Mesendoderm (in vitro differentiated cells): Measurements from ENCODE around the gene LZTR1.

Source experiments
- DNase-seq: peaks from one replicate; pipeline ENCODE4 v3.0.0; 2013
- H2AK5ac ChIP-seq: 2 replicates; pipeline ENCODE4 v1.6.1; 2013; ENCODE audit warnings: low read length, inconsistent platforms
- H2BK120ac ChIP-seq: 2 replicates; pipeline ENCODE4 v1.6.1; 2013; ENCODE audit warnings: low read depth, mild to moderate bottlenecking, low read length, moderate library complexity, mixed read lengths
- H2BK15ac ChIP-seq: replicated peaks from 2 replicates; pipeline ENCODE4 v1.6.1; 2013; ENCODE audit warnings: low read depth, mild to moderate bottlenecking, moderate library complexity
- H2BK5ac ChIP-seq: 2 replicates; pipeline ENCODE4 v1.6.1; 2013; ENCODE audit warnings: low read length, inconsistent platforms
- H3K18ac ChIP-seq: 2 replicates; pipeline ENCODE4 v1.6.1; 2013; ENCODE audit warnings: mild to moderate bottlenecking, low read length, mixed read lengths
- H3K23ac ChIP-seq: one replicate; pipeline ENCODE4 v1.6.1; 2013; ENCODE audit warnings: low read length
- H3K27ac ChIP-seq: 2 replicates; pipeline ENCODE4 v1.5.1; 2013; ENCODE audit warnings: low read depth, mild to moderate bottlenecking, inconsistent platforms, low read length, moderate library complexity
- H3K27me3 ChIP-seq: 2 replicates; pipeline ENCODE4 v1.6.1; 2013; ENCODE audit warnings: low read length, control low read depth, mild to moderate bottlenecking, inconsistent platforms; ENCODE audit not compliant: insufficient read depth, poor library complexity
- H3K36me3 ChIP-seq: 2 replicates; pipeline ENCODE4 v1.6.1; 2013; ENCODE audit warnings: low read length, inconsistent platforms; ENCODE audit not compliant: control insufficient read depth, insufficient read depth
- H3K4ac ChIP-seq: one replicate; pipeline ENCODE4 v1.6.1; 2013; ENCODE audit warnings: low read depth, mild to moderate bottlenecking, low read length, moderate library complexity
- H3K4me1 ChIP-seq: 2 replicates; pipeline ENCODE4 v1.6.1; 2013; ENCODE audit warnings: low read depth, low read length, inconsistent platforms; ENCODE audit not compliant: control insufficient read depth
- H3K4me2 ChIP-seq: 2 replicates; pipeline ENCODE4 v1.6.1; 2013; ENCODE audit warnings: low read length
- H3K4me3 ChIP-seq: 2 replicates; pipeline ENCODE4 v1.5.1; 2013; ENCODE audit warnings: mild to moderate bottlenecking, low read length
- H3K56ac ChIP-seq: one replicate; pipeline ENCODE4 v1.6.1; 2013; ENCODE audit warnings: low read length
- H3K79me1 ChIP-seq: 2 replicates; pipeline ENCODE4 v1.6.1; 2013; ENCODE audit warnings: low read length, inconsistent platforms
- H3K79me2 ChIP-seq: 2 replicates; pipeline ENCODE4 v1.6.1; 2013; ENCODE audit warnings: mild to moderate bottlenecking, low read length; ENCODE audit not compliant: control insufficient read depth, insufficient read depth
- H3K9ac ChIP-seq: 2 replicates; pipeline ENCODE4 v1.6.1; 2013; ENCODE audit warnings: low read length, inconsistent platforms
- H4K5ac ChIP-seq: one replicate; pipeline ENCODE4 v1.6.1; 2013; ENCODE audit warnings: low read length
- H4K8ac ChIP-seq: one replicate; pipeline ENCODE4 v1.6.1; 2013; ENCODE audit warnings: low read depth, mild to moderate bottlenecking, control low read depth, low read length, moderate library complexity
- WGBS: extraction: QIAGEN DNeasy Blood & Tissue Kit; methylation state at CpG from one replicate; pipeline ENCODE4 v1.1.7; 2013; ENCODE audit warnings: low lambda C conversion rate, missing lambda C conversion rate; ENCODE audit not compliant: insufficient coverage; ENCODE audit errors: extremely low coverage; 5-methylcytosine and 5-hydroxymethylcytosine counted together

The LZTR1 gene

DNA sequence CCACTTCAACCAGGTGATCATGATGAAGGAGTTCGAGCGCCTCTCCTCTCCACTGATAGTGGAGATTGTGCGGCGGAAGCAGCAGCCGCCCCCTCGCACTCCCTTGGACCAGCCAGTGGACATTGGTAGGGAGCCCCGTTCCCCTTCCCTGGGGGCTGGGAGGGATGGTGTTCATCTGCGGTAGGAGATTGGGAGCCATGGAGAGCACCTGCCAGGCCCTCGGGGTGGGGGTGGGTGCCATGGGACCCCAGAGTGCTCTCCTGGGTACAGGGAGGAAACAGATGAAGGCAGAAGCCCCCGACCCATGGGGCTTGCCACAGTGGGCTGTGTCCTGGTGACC lies 12.8 kb downstream of the LZTR1 start:
- H3K4me1 ChIP-seq, result no peaks in the 10 kb centered on the region
- no peaks in the 10 kb centered on the region for H3K27me3 ChIP-seq
- H3K79me1 ChIP-seq, result no peaks in the 10 kb centered on the region
- DNase-seq, result no peak
- no peaks in the 10 kb centered on the region for H3K79me2 ChIP-seq
- H2BK15ac ChIP-seq, result no peak overlapping the region
- no peak overlapping the region for H3K4me2 ChIP-seq
- no peak overlapping the region for H2AK5ac ChIP-seq
- no peak overlapping the region for H3K56ac ChIP-seq
- no peak overlapping the region for H3K27ac ChIP-seq
- peaks cover 2% of the 10 kb centered on the region for H3K36me3 ChIP-seq
- no peak overlapping the region for H4K8ac ChIP-seq
- H2BK120ac ChIP-seq, result no peak overlapping the region
- no peak overlapping the region for H4K5ac ChIP-seq
- no peak overlapping the region for H3K18ac ChIP-seq
- no CpG with 5 or more reads among the region's 10 CpGs for WGBS
- H2BK5ac ChIP-seq, result no peak overlapping the region
- H3K9ac ChIP-seq, result no peak overlapping the region
- H3K23ac ChIP-seq, result no peak overlapping the region
- H3K4me3 ChIP-seq, result no peak overlapping the region
- H3K4ac ChIP-seq, result no peak overlapping the region

DNA sequence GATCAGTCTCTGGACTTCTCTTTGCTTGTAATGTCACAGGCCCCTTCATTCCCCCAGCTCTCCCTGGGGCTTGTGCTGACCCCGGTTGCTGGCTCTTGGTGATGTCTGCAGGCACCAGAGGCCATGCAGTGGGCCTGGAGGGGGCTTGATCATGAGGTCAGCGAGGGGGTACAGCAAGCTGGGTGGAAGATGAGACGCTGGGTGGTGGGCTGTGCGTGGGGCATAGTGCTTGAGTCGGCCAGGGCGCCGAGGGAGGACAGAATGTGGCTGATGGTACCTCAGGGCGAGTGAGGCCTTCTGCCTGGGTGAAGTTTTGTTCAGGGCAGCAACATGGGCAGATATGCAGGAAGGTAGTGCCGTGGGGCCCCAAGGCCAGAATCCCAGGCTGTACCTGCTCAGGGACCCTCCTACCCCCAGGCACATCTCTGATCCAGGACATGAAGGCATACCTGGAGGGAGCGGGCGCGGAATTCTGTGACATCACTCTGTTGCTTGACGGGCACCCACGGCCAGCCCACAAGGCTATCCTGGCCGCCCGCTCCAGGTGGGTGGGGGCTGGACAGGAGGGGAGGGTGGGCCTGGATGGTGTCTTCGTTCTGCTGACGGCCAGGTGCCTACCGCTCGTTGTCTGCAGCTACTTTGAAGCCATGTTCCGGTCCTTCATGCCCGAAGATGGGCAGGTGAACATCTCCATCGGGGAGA lies 13.4 kb downstream of the LZTR1 start:
- no peak overlapping the region for H4K8ac ChIP-seq
- no peaks in the 10 kb centered on the region for H3K79me2 ChIP-seq
- DNase-seq, result no peak
- H3K36me3 ChIP-seq, result peaks cover 2% of the 10 kb centered on the region
- no peak overlapping the region for H2BK120ac ChIP-seq
- no peak overlapping the region for H3K56ac ChIP-seq
- no peak overlapping the region for H2BK15ac ChIP-seq
- H3K18ac ChIP-seq, result no peak overlapping the region
- no peaks in the 10 kb centered on the region for H3K27me3 ChIP-seq
- no peak overlapping the region for H3K23ac ChIP-seq
- no peak overlapping the region for H3K4ac ChIP-seq
- H2AK5ac ChIP-seq, result no peak overlapping the region
- no peak overlapping the region for H4K5ac ChIP-seq
- no peak overlapping the region for H3K27ac ChIP-seq
- no peak overlapping the region for H3K4me3 ChIP-seq
- no peak overlapping the region for H3K4me2 ChIP-seq
- no peak overlapping the region for H2BK5ac ChIP-seq
- no peaks in the 10 kb centered on the region for H3K79me1 ChIP-seq
- no CpG with 5 or more reads among the region's 23 CpGs for WGBS
- H3K4me1 ChIP-seq, result no peaks in the 10 kb centered on the region
- H3K9ac ChIP-seq, result no peak overlapping the region

DNA sequence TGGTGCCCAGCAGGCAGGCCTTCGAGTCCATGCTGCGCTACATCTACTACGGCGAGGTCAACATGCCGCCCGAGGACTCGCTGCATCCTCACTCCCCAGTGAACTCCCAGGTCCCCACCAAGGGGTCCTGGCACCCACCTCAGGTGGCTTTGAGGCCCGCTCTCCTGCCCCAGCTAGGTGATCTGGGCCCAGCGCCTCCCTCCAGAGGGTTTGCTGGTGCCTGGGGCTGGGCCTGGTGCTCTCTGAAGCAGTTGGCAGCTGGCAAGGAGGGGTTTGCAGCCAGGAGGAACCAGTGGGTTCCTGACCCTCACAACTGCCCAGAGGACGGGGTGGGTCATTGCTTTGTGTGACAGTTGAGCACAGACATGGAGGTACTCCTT lies 13.9 kb downstream of the LZTR1 start:
- Histone ChIP-seq H3K36me3 (peaks cover 2% of the 10 kb centered on the region), H3K56ac (no peak overlapping the region), H3K4me1 (no peaks in the 10 kb centered on the region), H4K5ac (no peak overlapping the region), H3K18ac (no peak overlapping the region), H3K27ac (no peak overlapping the region), H3K9ac (no peak overlapping the region), H3K27me3 (no peaks in the 10 kb centered on the region), H3K79me2 (peaks cover 2% of the 10 kb centered on the region), H3K79me1 (no peaks in the 10 kb centered on the region), H3K4me2 (no peak overlapping the region), H2BK15ac (no peak overlapping the region), H3K4me3 (no peak overlapping the region), H2AK5ac (no peak overlapping the region), H3K4ac (no peak overlapping the region), H2BK5ac (no peak overlapping the region), H4K8ac (no peak overlapping the region), H3K23ac (no peak overlapping the region), H2BK120ac (no peak overlapping the region)
- WGBS, result no CpG with 5 or more reads among the region's 10 CpGs
- no peak for DNase-seq

DNA sequence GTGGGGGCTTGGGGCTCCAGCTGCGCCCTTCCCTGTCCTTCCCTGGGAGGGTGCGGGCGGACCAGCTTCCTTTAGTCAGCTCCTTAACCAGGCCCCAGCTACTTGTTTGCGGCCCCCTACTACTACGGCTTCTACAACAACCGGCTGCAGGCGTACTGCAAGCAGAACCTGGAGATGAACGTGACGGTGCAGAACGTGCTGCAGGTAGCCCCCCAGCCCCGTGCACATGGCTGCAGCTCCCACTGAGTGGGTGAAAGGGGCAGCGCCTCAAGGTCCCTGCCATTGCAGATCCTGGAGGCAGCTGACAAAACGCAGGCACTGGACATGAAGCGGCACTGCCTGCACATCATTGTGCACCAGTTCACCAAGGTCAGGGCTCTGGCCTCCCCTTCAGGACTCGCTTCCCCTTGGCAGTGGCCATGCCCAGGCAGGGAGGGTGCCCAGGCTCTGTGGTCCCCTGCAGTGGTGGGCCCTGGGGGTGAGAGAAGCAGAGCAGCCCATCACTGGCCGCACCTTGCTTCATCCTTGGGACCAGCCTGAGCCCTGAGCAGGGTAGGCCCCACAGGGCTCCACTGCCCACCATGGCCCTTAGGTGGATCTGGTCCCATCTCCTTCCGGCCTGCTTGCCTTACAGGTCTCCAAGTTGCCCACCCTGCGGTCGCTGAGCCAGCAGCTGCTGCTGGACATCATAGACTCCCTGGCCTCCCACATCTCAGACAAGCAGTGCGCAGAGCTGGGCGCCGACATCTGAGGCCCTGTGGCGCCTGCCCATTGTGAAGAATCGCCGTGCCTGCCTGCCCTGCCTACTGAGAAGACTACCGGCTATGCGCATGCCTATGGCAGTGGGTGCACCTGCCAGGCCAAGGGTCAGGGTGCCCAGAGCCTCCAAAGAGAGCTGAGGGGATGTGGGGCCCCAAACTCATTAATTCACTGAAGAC lies 14.8 kb downstream of the LZTR1 start:
- no CpG with 5 or more reads among the region's 27 CpGs for WGBS
- Histone ChIP-seq H3K36me3 (peaks cover 2% of the 10 kb centered on the region), H3K79me1 (peaks cover 2% of the 10 kb centered on the region), H3K27me3 (no peaks in the 10 kb centered on the region), H3K79me2 (peaks cover 2% of the 10 kb centered on the region), H3K18ac (no peak overlapping the region), H2BK15ac (no peak overlapping the region), H3K9ac (no peak overlapping the region), H3K23ac (no peak overlapping the region), H2BK5ac (no peak overlapping the region), H4K5ac (no peak overlapping the region), H3K4me3 (no peak overlapping the region), H4K8ac (no peak overlapping the region), H3K4ac (no peak overlapping the region), H3K4me2 (no peak overlapping the region), H3K4me1 (no peaks in the 10 kb centered on the region), H2AK5ac (no peak overlapping the region), H3K27ac (no peak overlapping the region), H3K56ac (no peak overlapping the region), H2BK120ac (no peak overlapping the region)
- no peak for DNase-seq

DNA sequence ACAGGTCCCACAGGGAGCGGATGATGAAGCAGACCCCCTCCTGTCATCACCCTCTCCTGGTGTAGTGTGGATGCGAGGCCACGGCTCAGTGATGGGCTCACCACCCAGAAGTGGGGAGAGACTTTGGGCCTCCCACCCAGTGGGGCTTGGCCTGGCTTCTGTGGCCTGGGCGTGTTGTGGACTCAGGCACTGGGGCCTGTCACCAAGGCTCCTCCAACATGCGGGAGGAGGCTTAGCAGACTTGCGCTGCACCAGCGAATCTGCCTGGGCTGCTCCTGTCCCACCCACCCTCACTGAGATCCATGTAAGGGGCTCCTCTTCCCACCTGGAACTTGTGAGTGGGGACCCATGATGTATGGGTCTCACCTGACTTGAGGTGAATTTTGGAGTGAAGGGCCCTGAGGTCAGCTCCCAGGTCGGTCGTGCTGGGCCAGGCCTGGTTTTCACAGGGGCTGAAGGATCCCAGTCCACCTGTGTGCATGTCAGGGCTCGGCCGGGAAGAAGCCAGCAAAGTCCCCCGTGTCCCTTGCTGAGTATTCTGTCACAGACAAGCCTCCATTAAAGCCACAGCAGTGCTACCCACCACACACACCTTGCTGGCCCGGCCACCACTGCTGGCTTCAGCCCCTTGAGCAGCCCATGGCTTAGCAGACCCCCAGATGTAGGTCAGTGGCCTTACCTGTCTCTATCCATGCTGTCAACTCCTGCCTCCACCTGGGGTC lies 15.6 kb downstream of the LZTR1 start:
- Histone ChIP-seq H3K56ac (no peak overlapping the region), H3K4me3 (no peak overlapping the region), H3K79me2 (peaks cover 2% of the 10 kb centered on the region), H3K27ac (no peak overlapping the region), H2BK5ac (no peak overlapping the region), H3K79me1 (peaks cover 2% of the 10 kb centered on the region), H3K4ac (no peak overlapping the region), H3K4me2 (no peak overlapping the region), H3K9ac (no peak overlapping the region), H2AK5ac (no peak overlapping the region), H4K8ac (no peak overlapping the region), H3K18ac (no peak overlapping the region), H2BK15ac (no peak overlapping the region), H3K4me1 (no peaks in the 10 kb centered on the region), H3K36me3 (no peaks in the 10 kb centered on the region), H2BK120ac (no peak overlapping the region), H4K5ac (no peak overlapping the region), H3K23ac (no peak overlapping the region), H3K27me3 (no peaks in the 10 kb centered on the region)
- DNase-seq, result no peak
- no CpG with 5 or more reads among the region's 13 CpGs for WGBS
